A549 treated with DMSO at 1 μM for 4 hours (cell line): ENCODE data around the gene ENO4. TPM values are rescaled to one million over a fixed set of nuclear protein-coding genes. Genes with fewer than 3 reads are reported as not detected.

ENCODE experiments used
- total RNA-seq: library from RNA; stranded (reverse); fragments of 200-300 nt; extraction: Qiagen RNA extraction; gene quantifications from 5 replicates; pipeline ENCODE4 v1.2.3, GENCODE V29; 2022; ENCODE audit warnings: low read depth

Gene ENO4, protein sequence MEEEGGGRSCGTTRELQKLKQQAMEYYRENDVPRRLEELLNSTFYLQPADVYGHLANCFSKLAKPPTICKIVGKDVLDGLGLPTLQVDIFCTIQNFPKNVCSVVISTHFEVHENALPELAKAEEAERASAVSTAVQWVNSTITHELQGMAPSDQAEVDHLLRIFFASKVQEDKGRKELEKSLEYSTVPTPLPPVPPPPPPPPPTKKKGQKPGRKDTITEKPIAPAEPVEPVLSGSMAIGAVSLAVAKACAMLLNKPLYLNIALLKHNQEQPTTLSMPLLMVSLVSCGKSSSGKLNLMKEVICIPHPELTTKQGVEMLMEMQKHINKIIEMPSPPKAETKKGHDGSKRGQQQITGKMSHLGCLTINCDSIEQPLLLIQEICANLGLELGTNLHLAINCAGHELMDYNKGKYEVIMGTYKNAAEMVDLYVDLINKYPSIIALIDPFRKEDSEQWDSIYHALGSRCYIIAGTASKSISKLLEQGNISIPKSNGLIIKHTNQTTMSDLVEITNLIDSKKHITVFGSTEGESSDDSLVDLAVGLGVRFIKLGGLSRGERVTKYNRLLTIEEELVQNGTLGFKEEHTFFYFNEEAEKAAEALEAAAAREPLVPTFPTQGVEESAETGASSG
- 0.11 to 0.67 TPM (median 0.34 TPM) in 5 replicates for total RNA-seq

DNA sequence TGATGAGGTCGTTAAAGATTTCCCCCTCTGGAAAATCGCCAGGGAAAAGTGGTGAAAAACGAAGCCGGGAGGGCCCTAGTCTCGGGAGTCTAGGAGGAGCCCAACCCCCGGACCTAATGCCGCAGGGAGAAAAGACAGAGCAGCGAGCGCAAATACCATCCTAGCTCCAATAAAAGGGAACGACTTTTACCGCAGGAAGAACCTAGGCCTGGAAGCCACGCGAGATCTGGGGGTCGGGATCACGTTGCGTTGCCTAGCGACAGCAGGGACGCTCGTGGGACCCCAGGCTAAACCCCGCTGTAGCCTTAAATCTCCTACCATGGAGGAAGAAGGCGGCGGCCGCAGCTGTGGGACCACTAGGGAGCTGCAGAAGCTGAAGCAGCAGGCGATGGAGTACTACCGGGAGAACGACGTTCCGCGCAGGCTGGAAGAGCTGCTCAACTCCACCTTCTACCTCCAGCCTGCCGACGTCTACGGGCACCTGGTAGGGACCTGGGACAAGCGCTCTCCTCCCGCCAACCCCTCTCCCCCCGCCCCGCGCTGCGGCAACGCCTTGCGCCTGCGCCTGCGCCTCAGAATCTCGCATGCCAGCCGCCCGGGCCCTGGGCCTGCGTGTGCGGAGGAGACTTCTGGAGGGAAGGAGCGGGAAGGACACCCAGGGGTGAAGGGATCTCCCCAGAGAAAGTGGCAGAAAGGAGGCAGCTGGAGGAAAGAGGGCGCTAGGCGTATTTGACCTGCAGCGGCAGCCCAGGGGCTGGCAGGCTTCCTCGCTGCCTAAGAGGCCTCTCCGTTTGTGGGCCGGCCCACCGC, at the start of gene ENO4:
Gene ENO4 (plus strand): TSS at position 252 of the 810 bp plus-strand sequence. CDS start 68 bp downstream, at position 320.

Other genes starting within 250 kb of the ENO4 start
- gene PNLIPRP2, start 228.5 kb upstream of the ENO4 start, total RNA-seq, result not detected in 5 replicates
- gene HSPA12A, start 106.9 kb upstream of the ENO4 start, total RNA-seq, result 10.9 to 15.2 TPM (median 14.5 TPM) in 5 replicates
- gene SHTN1, start 155.7 kb downstream of the ENO4 start, total RNA-seq, result 22.8 to 31.3 TPM (median 27.0 TPM) in 5 replicates